Cardiac muscle cell (in vitro differentiated cells and primary cell): ENCODE measurements around the gene GATA2. TPM values are rescaled to one million over a fixed set of nuclear protein-coding genes. Genes with fewer than 3 reads are reported as not detected.

Experiments
- DNase-seq, 2 donors: peaks; one replicate each; pipeline versions ENCODE4 v3.0.0 to v3.0.0-alpha.2; 2010 to 2017; ENCODE audit warnings: low read depth in 1 of 2, low spot score in 1 of 2
- H3K27ac ChIP-seq: fragments of 200-600 bp; sonication (generic); 2 replicates; pipeline ENCODE4 v1.5.1; 2016
- H3K27me3 ChIP-seq: fragments of 200-600 bp; sonication (generic); 2 replicates; pipeline ENCODE4 v1.6.0; 2016; ENCODE audit warnings: control low read depth
- H3K36me3 ChIP-seq: fragments of 200-600 bp; sonication (generic); 2 replicates; pipeline ENCODE4 v1.5.1; 2016; ENCODE audit warnings: control low read depth
- H3K4me1 ChIP-seq: fragments of 200-600 bp; sonication (generic); 2 replicates; pipeline ENCODE4 v1.8.1; 2017; ENCODE audit warnings: low read depth, mild to moderate bottlenecking, mixed run types
- H3K4me3 ChIP-seq: fragments of 200-600 bp; sonication (generic); 2 replicates; pipeline ENCODE4 v1.5.1; 2016; ENCODE audit warnings: mild to moderate bottlenecking
- H3K9me3 ChIP-seq: fragments of 200-600 bp; sonication (generic); 2 replicates; pipeline ENCODE4 v1.5.1; 2017; ENCODE audit warnings: low read depth, mild to moderate bottlenecking, control low read depth
- polyA plus RNA-seq: library from polyadenylated mRNA; unstranded; fragments of >200 nt; fragmentation: Nextera tagmentation; extraction: Ambion mirVana; gene quantifications from 2 replicates; pipeline ENCODE4 v1.2.1, GENCODE V29; 2016
- total RNA-seq: library from RNA; depleted of rRNA; stranded (reverse); fragments of >200 nt; gene quantifications from 2 replicates; pipeline ENCODE4 v1.2.3, GENCODE V29; 2016
- TF ChIP-seq, protein P1 (sequence below): IDR thresholded peaks from 2 replicates; pipeline ENCODE4 v1.5.1; 2012; ENCODE audit warnings: low read depth, mild to moderate bottlenecking, low read length

The GATA2 gene
- total and polyA plus RNA-seq, 2 experiments from 2014 or later: 15.2 to 18.3 TPM

DNA sequence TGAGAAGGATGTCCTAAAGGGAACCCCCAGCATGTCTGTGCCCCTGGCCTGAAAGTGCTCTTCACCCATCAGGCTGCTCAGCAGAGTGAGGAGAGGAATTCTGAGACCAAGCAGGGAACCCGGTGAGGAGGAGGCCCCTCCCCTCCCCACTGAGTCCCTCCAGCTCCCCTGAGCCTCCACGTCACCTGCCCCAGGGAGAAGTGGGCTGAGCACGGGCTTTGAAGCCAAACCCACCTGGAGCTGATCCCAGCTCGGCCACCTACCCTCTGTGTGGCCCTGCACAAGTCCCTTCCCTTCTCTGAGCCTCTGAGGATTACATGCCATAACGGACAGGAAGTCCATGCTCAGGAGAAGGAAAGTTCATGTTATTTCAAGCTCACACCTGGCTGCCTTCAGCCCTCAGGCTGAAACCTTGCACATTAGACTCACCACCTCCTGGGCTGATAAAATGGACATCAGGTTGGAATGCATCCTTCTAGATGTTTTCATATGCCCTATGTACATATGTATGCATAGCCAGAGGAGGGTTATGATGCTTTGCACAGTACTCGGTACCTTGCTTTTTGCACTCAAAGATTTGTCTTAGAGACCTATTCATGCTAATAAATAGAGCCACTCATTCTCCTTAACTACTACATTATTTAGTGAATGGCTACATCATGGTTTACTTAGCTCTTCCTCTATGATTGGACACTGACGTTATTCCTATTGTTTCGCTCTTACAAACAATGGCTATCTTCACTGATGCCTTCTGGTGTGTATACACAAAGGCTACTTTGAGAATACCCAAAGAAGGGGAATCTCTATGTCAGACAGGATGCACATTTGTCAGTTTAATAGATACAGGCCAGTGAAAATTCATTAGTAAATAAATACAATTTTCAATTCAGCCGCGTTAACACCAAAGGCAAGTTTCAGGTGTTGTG, 31.6 kb upstream of the GATA2 start:
- Histone ChIP-seq H3K4me3 (no peak overlapping the region), H3K27me3 (peaks cover 9% of the 10 kb centered on the region), H3K27ac (no peak overlapping the region), H3K4me1 (no peaks in the 10 kb centered on the region), H3K9me3 (no peaks in the 10 kb centered on the region), H3K36me3 (no peaks in the 10 kb centered on the region)
- DNase-seq: no peak
- TF ChIP-seq, protein P1, sequence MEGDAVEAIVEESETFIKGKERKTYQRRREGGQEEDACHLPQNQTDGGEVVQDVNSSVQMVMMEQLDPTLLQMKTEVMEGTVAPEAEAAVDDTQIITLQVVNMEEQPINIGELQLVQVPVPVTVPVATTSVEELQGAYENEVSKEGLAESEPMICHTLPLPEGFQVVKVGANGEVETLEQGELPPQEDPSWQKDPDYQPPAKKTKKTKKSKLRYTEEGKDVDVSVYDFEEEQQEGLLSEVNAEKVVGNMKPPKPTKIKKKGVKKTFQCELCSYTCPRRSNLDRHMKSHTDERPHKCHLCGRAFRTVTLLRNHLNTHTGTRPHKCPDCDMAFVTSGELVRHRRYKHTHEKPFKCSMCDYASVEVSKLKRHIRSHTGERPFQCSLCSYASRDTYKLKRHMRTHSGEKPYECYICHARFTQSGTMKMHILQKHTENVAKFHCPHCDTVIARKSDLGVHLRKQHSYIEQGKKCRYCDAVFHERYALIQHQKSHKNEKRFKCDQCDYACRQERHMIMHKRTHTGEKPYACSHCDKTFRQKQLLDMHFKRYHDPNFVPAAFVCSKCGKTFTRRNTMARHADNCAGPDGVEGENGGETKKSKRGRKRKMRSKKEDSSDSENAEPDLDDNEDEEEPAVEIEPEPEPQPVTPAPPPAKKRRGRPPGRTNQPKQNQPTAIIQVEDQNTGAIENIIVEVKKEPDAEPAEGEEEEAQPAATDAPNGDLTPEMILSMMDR: no peak

DNA sequence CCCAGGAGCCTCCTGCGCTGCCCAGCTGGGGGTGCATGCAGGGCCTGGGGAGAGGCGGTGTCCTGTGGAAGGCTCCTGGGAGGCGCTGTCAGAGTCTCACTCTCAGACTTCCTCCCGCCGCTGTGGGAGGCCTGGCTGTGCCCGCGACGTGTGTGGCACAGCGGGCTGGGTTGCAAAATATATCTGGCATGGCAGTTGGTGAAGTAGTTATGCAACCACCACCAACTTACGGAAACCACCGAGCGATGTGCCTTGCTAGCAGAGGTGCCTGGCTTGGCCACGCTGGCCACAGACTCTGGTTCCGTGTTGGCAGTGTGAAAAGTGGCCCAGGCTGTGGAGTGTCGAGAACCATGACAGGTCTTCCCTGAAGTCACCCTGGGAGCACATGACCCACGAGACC, 30.6 kb upstream of the GATA2 start:
- TF ChIP-seq, protein P1: no peak
- no peak for DNase-seq
- no peaks in the 10 kb centered on the region for H3K4me1 ChIP-seq
- peaks cover 9% of the 10 kb centered on the region for H3K27me3 ChIP-seq
- H3K27ac ChIP-seq: no peak overlapping the region
- H3K36me3 ChIP-seq: no peaks in the 10 kb centered on the region
- H3K9me3 ChIP-seq: no peaks in the 10 kb centered on the region
- H3K4me3 ChIP-seq: no peak overlapping the region

DNA sequence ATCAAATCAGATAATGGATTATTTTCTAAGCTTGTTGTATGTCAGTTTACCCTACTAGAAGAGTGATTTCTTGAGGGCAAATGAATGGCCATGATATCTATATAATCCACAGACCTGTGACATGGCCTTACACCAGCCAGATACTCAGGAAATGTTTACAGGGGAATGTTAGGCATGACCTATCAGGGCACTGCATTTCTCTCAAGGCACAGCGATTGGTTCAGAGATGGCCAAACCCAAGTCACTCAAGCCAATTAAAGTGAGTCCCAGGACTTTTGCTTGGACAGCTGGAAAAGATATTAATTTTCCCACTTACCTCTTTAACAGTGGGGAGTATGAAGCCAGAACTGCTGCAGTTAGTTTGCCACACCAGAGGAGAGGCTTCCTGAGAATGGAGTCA, 28.7 kb upstream of the GATA2 start:
- no peaks in the 10 kb centered on the region for H3K9me3 ChIP-seq
- H3K4me3 ChIP-seq: no peak overlapping the region
- no peak for DNase-seq
- H3K4me1 ChIP-seq: no peaks in the 10 kb centered on the region
- H3K36me3 ChIP-seq: no peaks in the 10 kb centered on the region
- H3K27ac ChIP-seq: no peak overlapping the region
- H3K27me3 ChIP-seq: peaks cover 3% of the 10 kb centered on the region
- TF ChIP-seq, protein P1: no peak

DNA sequence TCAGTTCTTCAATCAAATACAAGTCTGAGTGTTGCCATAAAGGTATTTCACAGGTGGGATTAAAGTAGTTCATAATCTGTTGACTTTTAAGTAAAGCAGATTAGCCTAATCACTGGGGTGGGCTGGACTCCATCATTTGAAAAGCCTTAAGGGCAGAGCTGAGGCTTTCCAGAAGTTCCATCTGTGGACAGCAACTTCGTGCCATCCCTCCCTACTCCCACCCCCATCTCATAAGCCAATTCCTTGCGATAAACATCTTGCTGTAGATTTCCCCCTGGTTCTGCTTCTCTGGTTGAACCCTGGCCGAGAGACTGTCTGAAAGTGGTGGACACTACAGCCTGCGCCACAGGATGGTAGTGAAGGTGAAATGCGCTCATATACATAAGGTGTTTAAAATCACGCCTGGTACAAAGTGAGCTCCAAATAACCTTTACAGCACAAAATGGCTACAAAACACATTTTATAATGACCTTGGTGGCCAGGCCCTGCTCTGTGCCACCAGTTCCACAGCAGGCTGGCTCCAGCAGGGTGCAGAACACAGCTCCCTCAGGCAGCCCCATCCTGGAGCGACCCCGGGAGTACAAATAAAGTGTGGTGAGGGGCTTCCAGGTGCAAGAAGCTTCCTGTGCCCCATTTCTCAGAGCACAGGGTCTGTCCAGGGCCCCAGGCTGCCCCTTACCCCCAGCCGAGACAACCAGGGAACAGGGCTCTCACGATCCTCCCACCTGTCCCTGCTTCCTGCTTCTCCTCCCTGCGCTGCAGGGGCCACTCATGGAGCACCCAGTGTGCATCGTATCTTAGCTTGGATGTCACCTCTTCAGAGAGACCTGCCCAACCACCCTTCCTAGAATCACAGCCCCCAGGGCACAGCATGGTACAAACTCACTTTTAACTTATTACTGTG, 25.8 kb upstream of the GATA2 start:
- Histone ChIP-seq H3K4me3 (no peak overlapping the region), H3K27me3 (peaks cover 3% of the 10 kb centered on the region), H3K36me3 (no peaks in the 10 kb centered on the region), H3K27ac (no peak overlapping the region), H3K9me3 (no peaks in the 10 kb centered on the region), H3K4me1 (no peaks in the 10 kb centered on the region)
- no peak for DNase-seq
- TF ChIP-seq, protein P1: no peak

DNA sequence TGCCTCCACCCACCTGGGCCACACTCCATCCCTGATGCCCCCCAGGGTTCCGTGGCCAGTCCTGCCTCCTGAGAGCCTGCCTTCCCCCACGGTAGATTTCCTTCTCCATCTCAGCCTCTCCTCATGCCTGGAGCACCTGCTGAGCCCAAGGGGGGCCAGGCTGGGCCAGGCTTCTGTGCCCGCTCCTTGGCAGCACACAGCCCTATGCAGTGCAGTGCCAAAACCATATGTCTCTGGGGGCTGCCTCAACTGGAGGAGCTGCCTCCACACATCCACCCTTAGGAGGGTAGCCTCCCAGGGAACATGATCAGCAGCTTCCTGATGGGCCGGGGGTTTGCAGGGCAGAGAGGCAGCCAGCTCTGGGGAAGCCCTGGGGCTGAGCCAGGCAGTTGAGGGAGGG, 24.6 kb upstream of the GATA2 start:
- Histone ChIP-seq H3K4me1 (no peaks in the 10 kb centered on the region), H3K27ac (no peak overlapping the region), H3K36me3 (no peaks in the 10 kb centered on the region), H3K27me3 (peaks cover 3% of the 10 kb centered on the region), H3K4me3 (no peak overlapping the region), H3K9me3 (no peaks in the 10 kb centered on the region)
- TF ChIP-seq, protein P1: no peak
- no peak for DNase-seq
